Kidney epithelial cell (primary cell): Measurements from ENCODE around the gene KLF6. TPM values are rescaled to one million over a fixed set of nuclear protein-coding genes. Genes with fewer than 3 reads are reported as not detected.

Source experiments
- DNase-seq: peaks from one replicate; pipeline ENCODE4 v3.0.0-alpha.2; 2010; ENCODE audit warnings: low read depth
- H3K27me3 ChIP-seq: 2 replicates; pipeline ENCODE4 v1.6.0; 2011; ENCODE audit warnings: low read length; ENCODE audit not compliant: control insufficient read depth, insufficient read depth
- H3K36me3 ChIP-seq: 2 replicates; pipeline ENCODE4 v1.5.1; 2011; ENCODE audit warnings: low read length; ENCODE audit not compliant: control insufficient read depth, insufficient read depth
- H3K4me3 ChIP-seq: 2 replicates; pipeline ENCODE4 v1.5.1; 2011; ENCODE audit warnings: low read depth, mild to moderate bottlenecking, control low read depth, low read length
- CTCF ChIP-seq: IDR thresholded peaks from 2 replicates; pipeline ENCODE4 v1.5.1; 2011; ENCODE audit warnings: mild to moderate bottlenecking, moderate library complexity, low read length, control low read depth, inconsistent platforms; ENCODE audit not compliant: insufficient read depth, poor library complexity, severe bottlenecking
- total RNA-seq: library from RNA; depleted of rRNA; stranded (reverse); fragments of >200 nt; gene quantifications from 2 replicates; pipeline ENCODE4 v1.2.3, GENCODE V29; 2015

Gene KLF6
- total RNA-seq, 1 donor from 2014 or later: 125 TPM

GRCh38 chr10:3728563-3728962, 56.4 kb downstream of the KLF6 start:
- Histone ChIP-seq H3K36me3 (no peaks in the 10 kb centered on the region), H3K4me3 (no peak overlapping the region), H3K27me3 (no peaks in the 10 kb centered on the region)
- no peak for DNase-seq
- TF ChIP-seq CTCF: no peak

GRCh38 chr10:3727268-3727667, 57.7 kb downstream of the KLF6 start:
- no peak for TF ChIP-seq CTCF
- DNase-seq: no peak
- Histone ChIP-seq H3K36me3 (no peaks in the 10 kb centered on the region), H3K27me3 (no peaks in the 10 kb centered on the region), H3K4me3 (no peak overlapping the region)
